OCI-M2 (cell line): ENCODE measurements around the gene GPR152.

Experiments used
- DNase-seq: peaks from one replicate; lab custom pipeline; 2025; ENCODE audit not compliant: unreplicated experiment; lab: John Stamatoyannopoulos, UW

Gene GPR152

GRCh38 chr11:67440229-67441097, 12.1 kb downstream of the GPR152 start:
- no peak for DNase-seq

GRCh38 chr11:67439321-67440228, 13.0 kb downstream of the GPR152 start:
- no peak for DNase-seq

GRCh38 chr11:67438158-67438902, 14.2 kb downstream of the GPR152 start:
- DNase-seq: no peak

- DNase-seq: no peak
Observed at GRCh38 chr11:67437809-67438157, 14.7 kb downstream of the GPR152 start.

GRCh38 chr11:67437082-67437808, 15.3 kb downstream of the GPR152 start, which contains the start of gene PTPRCAP:
TSS of gene PTPRCAP (minus strand) at chr11:67437682. CDS start at chr11:67437619, 63 bp downstream.
- DNase-seq: no peak

GRCh38 chr11:67436459-67437081, 16.0 kb downstream of the GPR152 start:
- no peak for DNase-seq

- no peak for DNase-seq
Observed at GRCh38 chr11:67435727-67436458, 16.6 kb downstream of the GPR152 start.

GRCh38 chr11:67435031-67435726, 17.4 kb downstream of the GPR152 start:
- no peak for DNase-seq

- DNase-seq: no peak
Observed at GRCh38 chr11:67434395-67434881, 18.1 kb downstream of the GPR152 start.

GRCh38 chr11:67433536-67434394, 18.8 kb downstream of the GPR152 start:
- no peak for DNase-seq

- DNase-seq: no peak
Observed at GRCh38 chr11:67432655-67433349, 19.7 kb downstream of the GPR152 start.

- DNase-seq: no peak
Observed at GRCh38 chr11:67431346-67432249, 20.9 kb downstream of the GPR152 start.

GRCh38 chr11:67429722-67430121, 22.8 kb downstream of the GPR152 start:
- no peak for DNase-seq

- no peak for DNase-seq
Observed at GRCh38 chr11:67429038-67429668, 23.4 kb downstream of the GPR152 start.
